CD4-positive, alpha-beta T cell treated with Interleukin-17A for 4 hours (primary cell): Measurements from ENCODE around the gene ADPRHL1.
"Not testable (repeated sequence)": the region's sequence is repeated elsewhere in the genome, so short reads cannot be mapped to it uniquely, and the experiment has no call there.

ENCODE experiments used
- DNase-seq: peaks from one replicate; pipeline ENCODE4 v3.0.0-alpha.2; 2020; ENCODE audit warnings: mixed read lengths

The ADPRHL1 gene

GRCh38 chr13:113477724-113478123 lies 24.4 kb upstream of the ADPRHL1 start:
- DNase-seq, result no peak

GRCh38 chr13:113476811-113477210 lies 23.5 kb upstream of the ADPRHL1 start:
- DNase-seq, result no peak

GRCh38 chr13:113475911-113476310 lies 22.6 kb upstream of the ADPRHL1 start:
- DNase-seq, result no peak

GRCh38 chr13:113475280-113475679 lies 22.0 kb upstream of the ADPRHL1 start:
- DNase-seq, result no peak

- no peak for DNase-seq
Observed at GRCh38 chr13:113474179-113474578, 20.9 kb upstream of the ADPRHL1 start.

GRCh38 chr13:113472355-113473025 lies 19.2 kb upstream of the ADPRHL1 start:
- DNase-seq, result no peak

- no peak for DNase-seq
Observed at GRCh38 chr13:113471844-113472243, 18.6 kb upstream of the ADPRHL1 start.

- DNase-seq, result not testable (repeated sequence)
Observed at GRCh38 chr13:113470635-113471163, 17.4 kb upstream of the ADPRHL1 start.

GRCh38 chr13:113470073-113470472 lies 16.8 kb upstream of the ADPRHL1 start:
- no peak for DNase-seq

- DNase-seq, result no peak
Observed at GRCh38 chr13:113469582-113469981, 16.3 kb upstream of the ADPRHL1 start.

GRCh38 chr13:113468472-113469201 lies 15.3 kb upstream of the ADPRHL1 start:
- no peak for DNase-seq

- DNase-seq, result no peak
Observed at GRCh38 chr13:113468029-113468428, 14.7 kb upstream of the ADPRHL1 start.

- no peak for DNase-seq
Observed at GRCh38 chr13:113466383-113466782, 13.1 kb upstream of the ADPRHL1 start.

GRCh38 chr13:113465300-113465699 lies 12.0 kb upstream of the ADPRHL1 start:
- no peak for DNase-seq

GRCh38 chr13:113464476-113464875 lies 11.2 kb upstream of the ADPRHL1 start:
- no peak for DNase-seq

- no peak for DNase-seq
Observed at GRCh38 chr13:113461022-113461751, 7.9 kb upstream of the ADPRHL1 start.

- DNase-seq, result no peak
Observed at GRCh38 chr13:113460599-113460998, 7.3 kb upstream of the ADPRHL1 start.

- no peak for DNase-seq
Observed at GRCh38 chr13:113460064-113460555, 6.8 kb upstream of the ADPRHL1 start.

GRCh38 chr13:113458253-113459065 lies 5.2 kb upstream of the ADPRHL1 start:
- no peak for DNase-seq

GRCh38 chr13:113457510-113457909 lies 4.2 kb upstream of the ADPRHL1 start:
- no peak for DNase-seq

- DNase-seq, result no peak
Observed at GRCh38 chr13:113456116-113456702, 2.9 kb upstream of the ADPRHL1 start.

- no peak for DNase-seq
Observed at GRCh38 chr13:113455384-113455783, 2.1 kb upstream of the ADPRHL1 start.
